UCSD-AML1 (cell line): ENCODE measurements around the gene PSMC3.
A peak's percentile ranks its signal among the peaks of the same experiment; 100 is the strongest.

Source experiments
- DNase-seq: peaks from one replicate; lab custom pipeline; 2025; ENCODE audit not compliant: unreplicated experiment; lab: John Stamatoyannopoulos, UW

The PSMC3 gene

DNA sequence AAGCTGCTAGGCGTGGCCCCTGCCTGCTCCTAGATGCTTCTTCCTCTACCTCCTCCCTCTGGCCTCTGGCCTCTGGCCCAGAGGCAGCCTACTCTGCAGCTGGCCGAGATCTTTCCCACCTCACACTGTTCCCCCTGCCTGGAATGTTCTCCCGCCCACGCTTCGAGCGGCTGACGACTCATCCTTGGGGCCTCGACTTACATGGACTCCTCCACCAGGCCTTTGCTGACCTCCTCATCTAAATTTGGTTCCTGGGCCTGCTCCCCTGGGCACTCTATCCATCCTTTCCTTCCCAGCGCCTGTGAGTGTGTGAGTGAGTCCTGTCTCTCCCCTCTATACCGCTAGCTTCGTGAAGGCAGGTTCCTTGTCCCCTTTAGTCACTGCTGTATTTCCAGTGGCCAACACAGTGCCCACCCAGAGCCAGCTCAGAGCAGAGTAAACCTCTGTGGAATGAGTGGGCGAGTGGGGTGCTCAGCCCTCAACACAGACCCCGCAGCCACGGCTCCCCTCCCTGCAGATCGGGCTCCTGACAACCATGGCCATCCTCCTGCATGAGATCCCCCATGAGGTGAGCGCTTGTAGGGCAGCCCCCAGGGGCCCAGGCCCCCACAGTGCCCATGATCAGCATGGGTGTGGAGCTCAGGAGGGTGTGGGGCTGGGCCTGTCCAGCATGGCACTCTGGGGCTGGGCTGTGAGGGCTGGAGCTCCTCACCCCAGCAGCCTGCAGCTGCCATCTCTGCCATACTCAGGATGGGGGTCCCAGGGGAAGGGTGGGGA is 12.1 kb downstream of the PSMC3 start:
- DNase-seq: no peak

DNA sequence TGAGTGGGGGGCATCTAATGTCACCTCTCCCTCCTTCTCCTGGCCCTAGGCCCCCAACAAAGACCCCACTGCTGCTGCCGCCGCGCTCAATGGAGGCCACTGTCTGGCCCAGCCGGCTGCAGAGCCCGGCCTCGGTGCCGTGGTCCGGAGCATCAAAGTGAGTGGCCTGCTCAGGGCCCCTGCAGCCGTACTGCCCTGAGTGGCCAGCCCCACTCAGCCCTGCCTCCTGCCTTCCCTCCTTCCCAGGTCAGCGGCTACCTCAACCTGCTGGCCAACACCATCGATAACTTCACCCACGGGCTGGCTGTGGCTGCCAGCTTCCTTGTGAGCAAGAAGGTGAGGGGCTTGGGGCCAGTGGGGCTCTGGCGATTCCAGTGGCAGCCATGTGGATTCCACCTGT is 12.9 kb downstream of the PSMC3 start:
- DNase-seq: no peak

DNA sequence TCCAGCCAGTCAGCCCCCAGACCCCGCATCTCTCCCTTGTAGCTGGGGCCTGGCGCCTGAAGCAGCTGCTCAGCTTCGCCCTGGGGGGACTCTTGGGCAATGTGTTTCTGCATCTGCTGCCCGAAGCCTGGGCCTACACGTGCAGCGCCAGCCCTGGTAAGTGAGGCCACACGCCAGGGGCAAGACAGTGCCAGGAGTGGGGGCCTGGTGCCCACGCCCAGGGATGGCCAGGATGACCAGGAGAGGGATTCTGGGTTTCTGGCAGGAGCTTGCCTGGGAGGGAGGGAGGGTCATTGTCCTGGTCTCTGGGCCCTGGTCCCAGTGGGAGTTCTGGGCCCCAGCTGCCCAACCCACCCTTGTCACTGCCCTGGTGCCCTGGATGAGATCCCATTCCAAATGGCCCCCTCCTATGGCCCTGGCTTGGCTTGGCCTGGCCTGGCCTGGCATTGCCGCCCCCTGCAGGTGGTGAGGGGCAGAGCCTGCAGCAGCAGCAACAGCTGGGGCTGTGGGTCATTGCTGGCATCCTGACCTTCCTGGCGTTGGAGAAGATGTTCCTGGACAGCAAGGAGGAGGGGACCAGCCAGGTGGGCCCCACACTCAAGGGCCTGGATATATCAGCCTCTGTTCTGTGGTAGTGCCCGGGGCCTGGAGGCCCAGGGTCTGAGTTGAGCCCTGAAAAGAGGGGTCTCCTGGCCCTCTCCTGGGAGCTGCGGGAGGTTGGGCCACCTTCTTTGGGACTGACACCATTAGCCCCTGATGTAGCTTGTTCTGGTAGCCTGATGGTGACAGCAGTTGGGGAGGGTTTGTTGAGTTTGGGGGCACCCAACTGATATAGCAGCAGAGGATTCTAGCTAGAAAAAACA is 14.1 kb downstream of the PSMC3 start:
- DNase-seq: peak; percentile 66

DNA sequence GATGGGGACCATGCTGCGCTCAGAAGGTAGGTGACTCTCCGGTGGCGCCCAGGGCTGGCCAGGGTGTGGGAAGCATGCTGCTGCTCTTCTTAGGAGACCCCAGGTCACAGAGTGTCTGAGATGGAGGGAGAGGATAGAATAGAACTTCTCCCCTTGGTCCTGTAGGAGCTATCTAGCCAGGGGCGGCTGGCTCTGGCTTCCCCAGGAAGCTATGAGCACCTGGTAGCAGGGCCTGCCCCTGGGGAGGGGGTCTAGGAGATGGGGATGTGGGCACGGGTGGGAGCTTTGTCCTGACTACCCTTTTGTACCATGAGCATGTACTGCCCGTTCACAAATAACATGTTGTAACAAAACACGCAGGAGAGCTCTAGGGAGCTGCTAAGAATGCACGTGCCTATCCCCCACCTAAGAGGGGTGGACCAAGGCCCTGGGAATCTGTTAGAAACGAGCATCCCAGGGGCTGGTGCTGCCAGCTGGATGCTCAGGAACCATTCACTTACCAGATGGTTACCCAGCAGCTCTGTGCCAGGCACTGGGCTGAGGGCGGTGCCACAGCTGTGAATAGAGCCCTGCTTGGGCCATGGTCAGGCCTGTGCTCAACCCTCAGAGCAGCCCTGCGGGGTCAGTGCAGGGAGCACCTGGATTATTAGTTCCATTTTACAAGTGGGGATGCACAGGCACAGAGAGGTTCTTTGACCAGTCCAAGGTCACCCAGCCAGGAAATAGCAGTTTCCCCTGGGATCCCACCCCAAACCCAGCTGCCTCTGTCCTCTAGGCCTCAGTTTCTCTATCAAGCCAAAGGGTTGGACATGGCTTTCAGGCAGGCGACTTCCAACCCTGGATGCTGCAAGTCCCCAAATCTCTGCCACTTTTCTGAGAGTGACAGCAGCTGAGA is 15.6 kb downstream of the PSMC3 start:
- DNase-seq: no peak

DNA sequence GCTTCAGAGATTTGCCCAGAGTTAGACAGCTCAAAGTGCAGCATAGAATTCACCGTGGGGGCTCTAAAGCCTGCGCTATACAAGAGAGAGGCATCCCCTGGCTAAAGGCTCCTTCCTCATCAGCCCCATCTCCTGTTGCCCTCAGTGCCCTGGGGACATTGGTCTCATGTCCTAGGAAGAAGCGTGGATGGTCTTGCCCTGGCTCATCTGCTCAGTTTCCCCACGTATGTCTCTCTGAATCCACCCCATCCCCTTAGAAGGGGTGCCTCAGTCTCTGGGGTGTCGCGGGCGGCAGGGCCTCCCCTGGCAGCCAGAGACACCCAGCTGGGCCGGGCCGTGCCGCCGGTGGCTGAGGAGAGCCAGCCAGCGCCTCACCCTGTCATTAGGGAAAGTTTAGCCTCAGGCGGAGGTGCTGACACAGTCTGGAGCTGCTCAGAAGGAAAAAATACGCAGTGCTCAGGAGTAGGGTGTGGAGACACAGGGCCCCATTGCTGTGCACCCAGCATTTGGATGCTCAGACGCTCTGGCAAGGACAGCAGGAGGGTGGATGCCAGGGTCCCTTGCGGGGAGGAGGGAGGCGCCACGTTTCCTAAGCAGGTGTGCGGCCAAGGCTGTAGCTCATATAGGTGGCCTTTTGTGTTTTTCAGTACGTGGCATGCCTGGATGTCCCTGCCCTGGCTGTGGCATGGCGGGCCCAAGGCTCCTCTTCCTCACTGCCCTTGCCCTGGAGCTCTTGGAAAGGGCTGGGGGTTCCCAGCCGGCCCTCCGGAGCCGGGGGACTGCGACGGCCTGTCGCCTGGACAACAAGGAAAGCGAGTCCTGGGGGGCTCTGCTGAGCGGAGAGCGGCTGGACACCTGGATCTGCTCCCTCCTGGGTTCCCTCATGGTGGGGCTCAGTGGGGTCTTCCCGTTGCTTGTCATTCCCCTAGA is 16.5 kb downstream of the PSMC3 start:
- DNase-seq: no peak

DNA sequence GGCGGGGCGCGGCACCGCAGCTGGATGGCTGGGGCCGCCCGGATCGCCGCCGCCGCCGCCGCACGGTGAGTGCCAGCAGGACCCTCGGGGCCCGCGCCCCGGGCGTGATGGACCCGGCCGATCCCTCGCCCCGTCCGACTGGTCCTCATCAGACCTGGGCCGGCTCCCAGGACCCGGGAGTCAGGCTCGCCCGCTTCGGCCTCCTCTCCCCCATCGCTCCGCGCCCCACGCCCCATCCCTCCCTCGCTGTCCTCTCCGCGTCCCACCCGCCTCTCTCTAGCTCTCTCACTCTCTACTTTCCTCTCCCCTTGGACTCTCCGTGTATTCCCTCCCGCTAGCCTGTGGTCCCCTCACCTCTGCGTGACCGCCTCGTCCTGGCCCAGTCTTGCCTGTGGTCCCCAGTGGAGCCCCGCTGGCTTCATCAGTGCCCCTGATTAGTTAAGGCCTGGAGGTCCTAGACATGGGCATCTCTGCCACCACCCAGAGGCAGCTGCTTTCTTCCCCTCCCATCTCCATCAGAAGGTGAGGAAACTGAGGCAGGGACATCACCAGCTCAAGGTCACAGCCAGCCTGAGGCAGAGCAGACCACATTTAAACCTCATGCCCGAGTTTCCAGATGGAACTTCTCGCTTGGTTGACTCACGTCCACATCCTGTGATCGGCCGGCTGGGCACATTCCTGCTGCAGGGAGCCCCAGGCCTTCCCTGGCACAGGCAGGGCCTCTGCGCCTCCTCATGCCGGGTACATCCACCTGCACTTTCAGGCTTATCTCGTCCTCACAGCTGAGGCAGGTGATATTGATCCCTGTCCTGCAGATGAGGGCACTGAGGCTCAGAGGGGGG is 17.4 kb downstream of the PSMC3 start:
- DNase-seq: peak; percentile 50

DNA sequence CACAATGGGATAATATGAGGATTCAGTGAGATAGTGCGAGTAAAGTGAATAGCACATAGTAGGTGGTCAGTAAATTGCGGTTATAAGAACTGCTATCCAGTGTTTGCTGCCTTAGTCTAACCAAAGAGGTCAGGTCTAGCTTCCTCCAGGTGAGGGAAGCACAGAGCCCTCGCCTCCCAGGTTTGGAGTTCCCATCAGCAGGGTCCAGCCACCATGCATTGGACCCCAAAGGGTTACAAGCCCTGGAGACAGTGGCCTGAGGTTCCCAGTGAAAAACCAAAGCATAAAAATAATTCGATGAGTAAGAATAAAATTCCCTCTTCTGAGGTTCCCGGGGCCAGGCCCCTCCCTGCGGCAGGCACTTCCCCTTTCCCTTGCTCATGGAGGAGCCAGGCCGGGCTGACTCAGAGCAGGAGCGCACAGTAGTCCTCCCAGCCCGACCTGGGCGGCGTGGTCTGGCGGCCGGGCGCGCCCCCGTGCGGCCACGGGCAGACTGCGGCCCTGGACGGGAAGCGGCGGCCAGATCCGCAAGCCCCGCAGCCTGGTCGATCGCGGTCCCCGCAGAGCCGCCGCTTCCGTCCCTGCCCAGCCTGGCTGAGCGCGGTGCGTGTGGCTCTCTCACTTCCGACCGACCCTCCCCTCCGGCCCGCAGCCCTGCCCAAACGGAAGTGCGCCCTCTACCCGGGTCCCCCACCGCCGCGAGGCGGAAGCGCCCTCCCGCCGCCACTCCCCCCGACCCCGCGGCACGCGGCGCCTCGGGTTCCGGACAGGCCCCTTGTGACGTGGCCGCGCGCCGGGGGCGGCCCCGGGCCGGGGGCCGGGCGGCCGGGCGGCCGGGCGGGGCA is 18.3 kb downstream of the PSMC3 start, which contains the start of gene SLC39A13:
SLC39A13 (plus strand) TSS at position 845 of the 845 bp plus-strand sequence. CDS start 1,505 bp downstream, outside the sequence.
- DNase-seq: peak; percentile 98

DNA sequence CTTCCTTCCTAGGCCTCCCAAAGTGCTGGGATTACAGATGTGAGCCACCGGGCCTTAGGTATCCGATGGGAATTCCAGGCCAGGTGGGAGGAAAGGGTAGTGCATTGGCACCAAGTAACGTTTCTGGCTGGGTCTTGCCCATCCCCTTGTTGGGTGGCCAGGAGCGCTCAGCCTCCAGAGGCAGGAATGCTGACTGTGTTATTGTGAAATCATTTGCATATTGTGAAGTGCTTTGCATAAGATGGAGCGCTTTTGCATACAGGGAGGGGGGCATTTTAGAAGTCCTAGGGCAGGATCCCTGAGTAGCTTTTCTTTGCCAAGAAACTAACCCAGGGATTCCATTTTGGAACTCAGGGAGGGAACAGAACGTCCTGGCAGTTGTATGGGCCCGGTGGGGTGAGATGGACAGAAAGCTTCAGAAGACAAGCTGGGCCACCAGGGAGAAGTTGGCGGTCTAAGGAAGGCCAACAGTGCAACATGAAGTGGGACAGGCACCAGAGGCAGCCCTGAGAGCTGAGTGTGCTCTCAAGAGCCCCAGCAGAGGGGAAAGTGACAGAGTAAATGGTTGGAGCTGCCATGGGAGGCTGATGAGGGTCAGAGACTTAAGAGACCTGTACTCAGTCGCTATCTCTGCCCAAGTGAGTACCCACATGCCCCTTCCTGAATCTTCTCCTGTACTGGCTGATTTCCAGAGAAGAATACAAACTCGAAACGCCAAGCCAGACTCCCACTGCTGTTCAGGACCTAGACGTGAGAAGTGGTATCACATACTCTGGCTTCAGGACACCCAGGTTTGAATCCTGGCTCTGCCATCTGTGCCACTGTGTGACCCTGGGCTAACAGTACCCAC is 19.1 kb downstream of the PSMC3 start:
- DNase-seq: no peak

DNA sequence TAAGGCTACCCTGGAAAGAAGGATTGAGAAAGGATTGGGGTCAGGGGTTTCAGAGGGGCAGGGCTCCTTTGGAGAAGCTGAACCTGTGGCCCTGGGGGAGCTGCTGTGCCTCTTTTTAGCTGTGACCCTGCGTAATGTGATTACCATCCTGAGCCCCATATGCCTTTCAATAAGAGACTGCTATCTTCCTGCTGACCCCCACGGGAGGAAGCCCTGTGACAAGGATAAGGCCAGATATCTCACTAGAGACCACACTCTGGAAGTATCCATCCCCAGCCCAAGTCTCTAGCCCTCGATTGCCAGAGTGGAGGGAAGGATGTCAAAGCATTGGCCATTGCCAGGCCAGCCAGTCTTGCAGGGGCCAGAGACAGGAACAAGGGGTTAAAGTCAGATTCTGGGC is 22.7 kb downstream of the PSMC3 start:
- peak; percentile 41 for DNase-seq

DNA sequence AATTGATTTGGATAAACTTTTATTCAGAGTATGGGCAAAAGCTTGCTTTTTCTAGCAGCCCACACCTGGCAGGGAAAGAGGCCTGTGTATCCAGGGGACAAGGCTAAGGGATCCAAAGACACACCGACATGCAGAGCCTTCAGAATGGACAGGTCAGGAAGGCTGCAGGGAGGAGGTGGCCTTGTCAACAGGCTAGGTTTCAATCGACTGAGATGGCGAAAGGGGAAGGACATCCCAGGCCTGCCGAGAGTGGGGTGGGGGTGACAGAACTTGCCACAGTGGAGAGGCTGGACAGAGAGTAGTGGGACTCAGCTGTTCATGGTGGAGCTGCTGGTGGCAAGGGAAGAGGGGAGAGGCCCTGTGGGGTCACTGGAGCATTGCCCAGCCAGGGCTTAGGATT is 23.1 kb downstream of the PSMC3 start:
- no peak for DNase-seq

DNA sequence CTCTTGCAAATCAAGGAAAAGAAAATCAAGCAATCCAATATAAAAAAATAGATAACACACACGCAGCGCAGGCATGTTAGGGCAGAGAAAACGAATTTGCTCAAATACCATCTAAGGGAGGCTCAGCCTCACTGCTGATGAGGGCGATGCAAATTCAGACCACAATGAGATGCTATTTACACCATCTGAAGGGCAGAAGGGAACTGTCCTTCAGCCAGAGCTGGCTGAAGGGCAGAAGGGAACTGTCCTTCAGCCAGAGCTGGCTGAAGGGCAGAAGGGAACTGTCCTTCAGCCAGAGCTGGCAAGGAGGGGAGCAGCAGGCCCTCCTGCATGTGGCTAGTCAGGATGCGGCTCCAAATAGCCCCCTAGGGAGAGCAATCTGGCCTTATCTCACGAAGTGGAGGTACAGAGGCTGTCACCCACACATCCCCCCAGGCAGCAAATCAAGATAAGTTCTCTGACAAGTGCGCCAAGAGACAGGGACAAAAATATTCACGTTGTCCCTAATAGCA is 25.4 kb downstream of the PSMC3 start:
- no peak for DNase-seq

DNA sequence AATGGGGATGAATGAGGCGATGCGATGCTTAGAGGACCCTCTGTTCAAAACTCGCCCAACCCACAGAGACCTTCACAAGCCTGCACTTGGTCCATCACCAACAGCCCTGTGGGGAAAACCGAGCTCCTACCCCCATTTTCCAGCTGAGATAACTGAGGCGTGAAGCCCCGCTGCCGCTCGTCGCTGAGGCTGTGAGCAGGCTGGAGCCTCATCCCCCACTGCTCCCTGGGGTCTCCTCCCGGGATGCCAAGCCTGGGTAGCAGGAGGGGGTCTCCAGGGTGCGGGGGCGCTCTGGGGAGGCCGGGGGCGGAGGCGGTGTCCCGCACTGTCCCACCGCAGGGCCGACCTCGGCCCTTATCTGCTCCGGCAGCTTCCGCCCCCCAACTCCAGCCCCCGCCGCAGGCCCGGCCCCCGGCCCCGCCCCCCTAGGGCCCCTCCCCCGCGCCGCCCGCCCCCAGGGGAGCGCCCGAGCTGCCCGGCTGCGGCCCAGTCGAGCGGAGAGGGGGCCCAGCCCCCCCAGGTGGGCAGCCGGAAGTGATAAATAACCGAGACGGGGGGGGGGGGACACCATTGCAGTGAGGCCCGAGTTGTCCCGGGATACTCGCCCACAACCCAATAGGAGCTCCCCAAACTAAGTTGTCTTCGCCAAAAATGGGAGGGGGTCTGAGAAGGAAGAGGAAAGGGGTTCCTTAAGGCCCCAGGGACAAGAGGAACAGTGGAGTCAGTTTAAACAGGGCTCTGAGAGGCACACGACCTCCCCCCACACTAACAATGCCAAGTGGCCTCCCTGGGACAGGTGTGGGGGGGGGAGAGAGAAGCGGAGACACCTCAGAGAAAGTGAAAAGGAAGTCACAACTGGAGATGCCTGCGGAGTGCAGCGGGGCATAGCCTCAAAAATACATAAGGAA is 26.1 kb downstream of the PSMC3 start:
- DNase-seq: peak; percentile 71

DNA sequence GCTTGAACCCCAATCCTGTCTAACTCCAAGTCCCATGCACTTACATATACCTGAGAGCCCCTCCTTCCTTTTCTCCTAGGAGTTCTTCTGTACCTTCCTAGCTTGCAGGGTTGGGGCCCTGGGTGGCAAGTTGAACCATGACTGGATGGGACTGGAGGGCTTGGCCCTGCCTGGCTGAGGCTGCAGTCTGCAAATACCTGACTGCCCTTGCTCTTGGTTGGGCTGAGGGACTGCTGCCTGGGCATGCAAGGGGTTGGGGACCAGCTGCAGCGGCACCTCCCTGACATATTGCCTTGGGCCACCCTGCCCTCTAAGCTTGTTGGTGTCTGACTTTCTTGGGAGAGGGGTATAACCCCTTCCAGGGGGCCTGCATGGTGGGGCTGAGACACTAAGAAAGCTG is 27.7 kb downstream of the PSMC3 start:
- no peak for DNase-seq

DNA sequence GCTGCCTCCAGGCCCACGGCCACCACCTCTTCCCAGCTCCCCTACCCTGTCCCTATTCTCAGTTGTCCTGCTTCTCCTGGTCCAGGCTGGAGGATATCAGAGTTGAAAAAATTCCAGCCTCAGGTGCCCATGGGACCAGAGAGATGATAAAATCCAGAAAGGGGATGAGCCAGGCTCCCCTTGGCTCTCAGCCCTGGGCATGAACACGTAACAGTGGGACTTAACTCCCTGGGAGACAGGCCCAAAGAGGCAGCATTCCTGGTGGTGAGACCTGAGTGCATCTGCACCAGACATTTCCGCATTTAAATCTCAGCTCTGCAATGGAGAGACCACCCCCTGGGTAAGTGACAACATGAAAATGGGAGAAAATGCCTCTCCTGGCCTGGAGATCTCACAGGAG is 28.2 kb downstream of the PSMC3 start:
- no peak for DNase-seq

DNA sequence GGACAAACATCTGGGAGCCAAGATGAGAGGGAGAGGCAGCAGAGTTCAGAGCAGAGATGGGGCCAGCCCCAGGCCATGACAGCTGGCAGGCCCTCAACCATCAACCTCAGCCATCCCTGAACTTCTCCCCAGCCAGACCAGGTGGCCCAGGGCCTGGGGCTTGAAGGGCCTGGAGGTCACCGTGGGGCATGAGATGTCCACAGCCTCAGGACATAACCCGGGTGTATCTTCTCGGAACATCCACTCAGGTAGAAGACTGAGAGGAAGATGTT is 30.3 kb downstream of the PSMC3 start:
- DNase-seq: no peak
